Caco-2 (cell line): Measurements from ENCODE around the gene SPATA22. TPM values are rescaled to one million over a fixed set of nuclear protein-coding genes. Genes with fewer than 3 reads are reported as not detected.

Experiments
- BruUV-seq: library from RNA; stranded (reverse); fragments of 400-500 nt; replicated peaks from 2 replicates; lab custom pipeline; 2021; lab: Mats Ljungman, UMichigan
- CTCF ChIA-PET: fragments of 300-600 bp; sonication (Branson Sonifier 250); formaldehyde crosslinking; loops from one replicate; lab custom pipeline; 2022; ENCODE audit warnings: antibody characterized with exemption; lab: Charles Lee
- POLR2A ChIA-PET: fragments of 300-600 bp; sonication (Branson Sonifier 250); formaldehyde crosslinking; loops from one replicate; lab custom pipeline; 2022; ENCODE audit warnings: antibody characterized with exemption; lab: Charles Lee
- DNase-seq, 2 experiments: peaks; one replicate each; pipeline versions ENCODE4 v3.0.0 to v3.0.0-alpha.2; 2020 to 2022
- H3K27me3 ChIP-seq: replicated peaks from 2 replicates; pipeline ENCODE4 v1.6.0; 2011; ENCODE audit warnings: low read length; ENCODE audit not compliant: control insufficient read depth, insufficient read depth
- H3K36me3 ChIP-seq: 2 replicates; pipeline ENCODE4 v1.5.1; 2011; ENCODE audit warnings: low read length; ENCODE audit not compliant: control insufficient read depth, insufficient read depth
- H3K4me1 ChIP-seq: fragments of 250-450 bp; sonication (Bioruptor Pico); 2 replicates; pipeline ENCODE4 v1.5.1; 2020; ENCODE audit warnings: mild to moderate bottlenecking
- H3K4me3 ChIP-seq: 2 replicates; pipeline ENCODE4 v1.5.1; 2011; ENCODE audit warnings: low read depth, mild to moderate bottlenecking, control low read depth, low read length
- H3K9me3 ChIP-seq: fragments of 250-450 bp; sonication (Bioruptor Pico); 2 replicates; pipeline ENCODE4 v1.5.1; 2020; ENCODE audit warnings: mild to moderate bottlenecking, moderate library complexity
- H3K27ac Mint-ChIP-seq: one replicate; pipeline ENCODE4 v1.8.0; 2022; ENCODE audit warnings: mixed read lengths; ENCODE audit not compliant: unreplicated experiment
- H3K27me3 Mint-ChIP-seq: one replicate; pipeline ENCODE4 v1.8.0; 2022; ENCODE audit warnings: mixed read lengths; ENCODE audit not compliant: insufficient read depth, unreplicated experiment
- H3K36me3 Mint-ChIP-seq: one replicate; pipeline ENCODE4 v1.8.0; 2022; ENCODE audit warnings: mild to moderate bottlenecking, mixed read lengths; ENCODE audit not compliant: insufficient read depth, unreplicated experiment
- H3K4me1 Mint-ChIP-seq: one replicate; pipeline ENCODE4 v1.8.0; 2022; ENCODE audit warnings: low read depth, mixed read lengths; ENCODE audit not compliant: unreplicated experiment
- H3K4me3 Mint-ChIP-seq: one replicate; pipeline ENCODE4 v1.8.0; 2022; ENCODE audit warnings: mild to moderate bottlenecking, moderate library complexity, mixed read lengths; ENCODE audit not compliant: unreplicated experiment
- H3K9me3 Mint-ChIP-seq: one replicate; pipeline ENCODE4 v1.8.0; 2022; ENCODE audit warnings: mixed read lengths; ENCODE audit not compliant: unreplicated experiment
- CTCF ChIP-seq, 2 experiments: fragments of 200-600 bp in 1 of 2; IDR thresholded peaks; 1 replicate in 1 of 2; 2 replicates in 1 of 2; pipeline versions ENCODE4 v1.5.1 to v1.8.0; 2011 to 2022; ENCODE audit warnings: antibody characterized with exemption in 1 of 2, control low read depth in 1 of 2, inconsistent platforms in 1 of 2, low read depth in 1 of 2, low read length in 1 of 2, mild to moderate bottlenecking in 1 of 2, moderate library complexity in 1 of 2; ENCODE audit not compliant: insufficient read depth in 1 of 2, severe bottlenecking in 1 of 2, unreplicated experiment in 1 of 2
- intact Hi-C: fragments of 100-400 bp; cut with micrococcal nuclease; formaldehyde crosslinking; loops from one replicate; pipeline ENCODE4 v1.10.0; 2022; ENCODE audit not compliant: unreplicated experiment
- total RNA-seq: library from RNA; stranded (reverse); gene quantifications from 2 replicates; pipeline ENCODE4 v1.2.3, GENCODE V29; 2022

Gene SPATA22
- total RNA-seq, 1 experiment from 2014 or later: not detected

GRCh38 chr17:3510090-3510489, 38.5 kb upstream of the SPATA22 start:
- H3K27me3 ChIP-seq: no peaks in the 10 kb centered on the region
- POLR2A ChIA-PET: no interaction called here
- TF ChIP-seq CTCF (IDR thresholded peaks at IDR 0.05; ENCODE audit: insufficient read depth in 1 of 2, low read depth in 1 of 2, low read length in 1 of 2, severe bottlenecking in 1 of 2, unreplicated experiment in 1 of 2): no peak
- Mint-ChIP-seq H3K27ac (no peak overlapping the region), H3K4me3 (no peak overlapping the region), H3K36me3 (peaks cover 4% of the 10 kb centered on the region), H3K9me3 (no peaks in the 10 kb centered on the region), H3K27me3 (no peaks in the 10 kb centered on the region), H3K4me1 (no peaks in the 10 kb centered on the region)
- H3K4me3 ChIP-seq: no peak overlapping the region
- no peak for DNase-seq
- H3K36me3 ChIP-seq: no peaks in the 10 kb centered on the region; the same call in 1 of the 2 replicates
- H3K4me1 ChIP-seq: no peaks in the 10 kb centered on the region
- H3K9me3 ChIP-seq: no peaks in the 10 kb centered on the region
- no TSS peak for BruUV-seq
- CTCF ChIA-PET: no interaction called here
- intact Hi-C loops: no loop called here

- Histone ChIP-seq H3K4me1 (no peaks in the 10 kb centered on the region), H3K4me3 (no peak overlapping the region), H3K36me3 (no peaks in the 10 kb centered on the region), H3K27me3 (no peaks in the 10 kb centered on the region), H3K9me3 (no peaks in the 10 kb centered on the region)
- Mint-ChIP-seq H3K4me3 (no peak overlapping the region), H3K4me1 (no peaks in the 10 kb centered on the region), H3K27me3 (no peaks in the 10 kb centered on the region), H3K9me3 (no peaks in the 10 kb centered on the region), H3K36me3 (no peaks in the 10 kb centered on the region), H3K27ac (no peak overlapping the region)
- BruUV-seq: no TSS peak
- intact Hi-C loops: no loop called here
- ChIA-PET POLR2A (no interaction called here), CTCF (interaction anchor here (0.5 kb wide), 1 partner anchor 12 kb away, joined by 3 read pairs; no protein-coding TSS in a partner anchor)
- TF ChIP-seq CTCF (IDR thresholded peaks at IDR 0.05; ENCODE audit: insufficient read depth in 1 of 2, low read depth in 1 of 2, low read length in 1 of 2, severe bottlenecking in 1 of 2, unreplicated experiment in 1 of 2): no peak
- DNase-seq: no peak
Measured at GRCh38 chr17:3507869-3508268, 36.2 kb upstream of the SPATA22 start.

DNA sequence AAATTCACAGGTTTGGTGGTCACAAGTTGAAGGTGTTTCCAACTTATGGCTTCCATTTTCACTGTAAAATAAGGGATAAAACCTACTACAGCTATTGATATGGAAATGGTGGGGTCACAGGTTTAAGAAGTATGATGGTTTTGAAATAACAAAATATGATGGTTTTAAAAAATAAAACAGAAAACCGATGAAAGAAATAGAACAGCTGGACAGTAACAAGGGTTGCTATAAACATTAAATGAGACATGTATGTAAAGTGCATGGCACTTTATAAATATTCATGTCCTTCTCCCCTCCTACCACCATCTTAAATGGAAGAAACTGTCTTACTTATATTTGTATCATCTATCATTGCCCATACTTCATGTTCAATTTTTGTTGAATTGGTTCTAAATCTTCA, 35.5 kb upstream of the SPATA22 start:
- Histone ChIP-seq H3K27me3 (no peaks in the 10 kb centered on the region), H3K4me3 (no peak overlapping the region), H3K4me1 (no peaks in the 10 kb centered on the region), H3K36me3 (no peaks in the 10 kb centered on the region), H3K9me3 (no peaks in the 10 kb centered on the region)
- no peak overlapping the region for H3K27ac Mint-ChIP-seq
- no peaks in the 10 kb centered on the region for H3K36me3 Mint-ChIP-seq
- no peaks in the 10 kb centered on the region for H3K4me1 Mint-ChIP-seq
- ChIA-PET POLR2A (no interaction called here), CTCF (interaction anchor here (0.6 kb wide), 1 partner anchor 58 kb away, joined by 3 read pairs; no protein-coding TSS in a partner anchor)
- H3K27me3 Mint-ChIP-seq: no peaks in the 10 kb centered on the region
- TF ChIP-seq CTCF (IDR thresholded peaks at IDR 0.05; ENCODE audit: insufficient read depth in 1 of 2, low read depth in 1 of 2, low read length in 1 of 2, severe bottlenecking in 1 of 2, unreplicated experiment in 1 of 2): no peak
- H3K9me3 Mint-ChIP-seq: no peaks in the 10 kb centered on the region
- no peak overlapping the region for H3K4me3 Mint-ChIP-seq
- no peak for DNase-seq
- no TSS peak for BruUV-seq
- intact Hi-C loops: no loop called here
